Brain microvascular endothelial cell (primary cell): ENCODE data around the gene NFATC1.

Experiments used
- DNase-seq: peaks from one replicate; pipeline ENCODE4 v3.0.0-alpha.2; 2020
- H3K27ac ChIP-seq: fragments of 250-450 bp; sonication (Bioruptor Pico); 2 replicates; pipeline ENCODE4 v1.5.1; 2020; ENCODE audit warnings: mild to moderate bottlenecking, moderate library complexity
- H3K27me3 ChIP-seq: fragments of 250-450 bp; sonication (Bioruptor Pico); replicated peaks from 2 replicates; pipeline ENCODE4 v1.5.1; 2020; ENCODE audit warnings: mild to moderate bottlenecking
- H3K36me3 ChIP-seq: fragments of 250-450 bp; sonication (Bioruptor Pico); replicated peaks from 2 replicates; pipeline ENCODE4 v1.5.1; 2020; ENCODE audit warnings: mild to moderate bottlenecking
- H3K4me3 ChIP-seq: 2 replicates; pipeline ENCODE4 v1.5.1; 2011; ENCODE audit warnings: low read depth, mild to moderate bottlenecking, control low read depth, low read length, moderate library complexity
- in situ Hi-C: cut with HindIII; loops from 2 replicates; pipeline ENCODE4 v1.10.0; 2017; ENCODE audit warnings: low sequenced_read_pairs, low pct_ligation_motif_present
- TF ChIP-seq, protein P1 (sequence below): IDR thresholded peaks from 2 replicates; pipeline ENCODE4 v1.5.1; 2011; ENCODE audit warnings: low read depth, mild to moderate bottlenecking, moderate library complexity, low read length, control low read depth, inconsistent platforms; ENCODE audit errors: missing control alignments

The NFATC1 gene

GRCh38 chr18:79496978-79497637, 101.4 kb downstream of the NFATC1 start:
- TF ChIP-seq, protein P1, sequence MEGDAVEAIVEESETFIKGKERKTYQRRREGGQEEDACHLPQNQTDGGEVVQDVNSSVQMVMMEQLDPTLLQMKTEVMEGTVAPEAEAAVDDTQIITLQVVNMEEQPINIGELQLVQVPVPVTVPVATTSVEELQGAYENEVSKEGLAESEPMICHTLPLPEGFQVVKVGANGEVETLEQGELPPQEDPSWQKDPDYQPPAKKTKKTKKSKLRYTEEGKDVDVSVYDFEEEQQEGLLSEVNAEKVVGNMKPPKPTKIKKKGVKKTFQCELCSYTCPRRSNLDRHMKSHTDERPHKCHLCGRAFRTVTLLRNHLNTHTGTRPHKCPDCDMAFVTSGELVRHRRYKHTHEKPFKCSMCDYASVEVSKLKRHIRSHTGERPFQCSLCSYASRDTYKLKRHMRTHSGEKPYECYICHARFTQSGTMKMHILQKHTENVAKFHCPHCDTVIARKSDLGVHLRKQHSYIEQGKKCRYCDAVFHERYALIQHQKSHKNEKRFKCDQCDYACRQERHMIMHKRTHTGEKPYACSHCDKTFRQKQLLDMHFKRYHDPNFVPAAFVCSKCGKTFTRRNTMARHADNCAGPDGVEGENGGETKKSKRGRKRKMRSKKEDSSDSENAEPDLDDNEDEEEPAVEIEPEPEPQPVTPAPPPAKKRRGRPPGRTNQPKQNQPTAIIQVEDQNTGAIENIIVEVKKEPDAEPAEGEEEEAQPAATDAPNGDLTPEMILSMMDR = no peak
- no peak overlapping the region for H3K4me3 ChIP-seq
- H3K27me3 ChIP-seq = no peaks in the 10 kb centered on the region
- in situ Hi-C loops = no loop called here
- no peaks in the 10 kb centered on the region for H3K36me3 ChIP-seq
- H3K27ac ChIP-seq = no peak overlapping the region
- DNase-seq = peak; percentile 51

GRCh38 chr18:79497638-79498081, 101.9 kb downstream of the NFATC1 start:
- in situ Hi-C loops = no loop called here
- no peak for DNase-seq
- H3K36me3 ChIP-seq = no peaks in the 10 kb centered on the region
- TF ChIP-seq, protein P1 = no peak
- H3K4me3 ChIP-seq = no peak overlapping the region
- H3K27me3 ChIP-seq = no peaks in the 10 kb centered on the region
- H3K27ac ChIP-seq = no peak overlapping the region

DNA sequence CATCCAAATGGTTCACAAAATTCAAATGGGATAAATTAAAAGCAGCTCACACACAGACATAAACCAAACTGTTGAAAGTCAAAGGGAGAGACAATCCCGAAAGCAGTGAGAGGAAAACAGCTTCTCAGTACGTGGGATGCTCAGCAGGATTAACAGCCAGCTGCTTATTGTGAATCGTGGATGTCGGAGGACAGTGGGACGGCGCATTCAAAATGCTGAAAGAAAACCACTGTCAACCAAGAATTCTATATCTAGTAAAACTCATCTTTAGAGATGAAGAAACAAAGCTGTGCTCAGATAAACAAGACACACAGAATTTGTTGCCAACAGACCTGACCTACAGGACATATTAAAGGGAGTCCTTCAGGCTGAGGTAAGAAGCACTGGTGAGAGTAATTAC, 102.9 kb downstream of the NFATC1 start:
- Histone ChIP-seq H3K36me3 (no peaks in the 10 kb centered on the region), H3K27me3 (no peaks in the 10 kb centered on the region), H3K27ac (no peak overlapping the region), H3K4me3 (no peak overlapping the region)
- TF ChIP-seq, protein P1 = no peak
- no peak for DNase-seq
- in situ Hi-C loops = no loop called here

GRCh38 chr18:79501006-79501405, 105.3 kb downstream of the NFATC1 start:
- no peaks in the 10 kb centered on the region for H3K36me3 ChIP-seq
- TF ChIP-seq, protein P1 = no peak
- H3K27ac ChIP-seq = no peak overlapping the region
- no peak for DNase-seq
- in situ Hi-C loops = no loop called here
- no peaks in the 10 kb centered on the region for H3K27me3 ChIP-seq
- H3K4me3 ChIP-seq = no peak overlapping the region

DNA sequence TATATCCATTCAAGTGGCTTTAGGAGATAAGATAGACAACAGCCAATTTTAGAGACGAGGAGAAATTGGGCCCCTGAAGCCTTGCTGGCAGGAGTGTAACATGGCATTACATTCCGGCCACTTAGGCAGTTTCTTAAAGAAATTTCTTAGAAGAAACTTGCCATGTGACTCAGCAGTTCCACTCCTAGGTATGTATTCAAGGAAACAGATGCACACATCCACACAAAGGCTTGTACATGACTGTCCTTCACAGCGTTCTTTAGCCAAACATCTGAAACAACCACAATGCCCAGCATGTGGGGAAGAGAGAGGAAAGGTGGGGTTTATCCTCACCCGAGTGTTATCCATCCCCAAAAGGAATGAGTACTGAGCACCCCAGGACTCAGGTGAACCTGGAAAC, 107.1 kb downstream of the NFATC1 start:
- H3K4me3 ChIP-seq = no peak overlapping the region
- no peak for DNase-seq
- TF ChIP-seq, protein P1 = no peak
- in situ Hi-C loops = no loop called here
- no peak overlapping the region for H3K27ac ChIP-seq
- H3K27me3 ChIP-seq = no peaks in the 10 kb centered on the region
- no peaks in the 10 kb centered on the region for H3K36me3 ChIP-seq

DNA sequence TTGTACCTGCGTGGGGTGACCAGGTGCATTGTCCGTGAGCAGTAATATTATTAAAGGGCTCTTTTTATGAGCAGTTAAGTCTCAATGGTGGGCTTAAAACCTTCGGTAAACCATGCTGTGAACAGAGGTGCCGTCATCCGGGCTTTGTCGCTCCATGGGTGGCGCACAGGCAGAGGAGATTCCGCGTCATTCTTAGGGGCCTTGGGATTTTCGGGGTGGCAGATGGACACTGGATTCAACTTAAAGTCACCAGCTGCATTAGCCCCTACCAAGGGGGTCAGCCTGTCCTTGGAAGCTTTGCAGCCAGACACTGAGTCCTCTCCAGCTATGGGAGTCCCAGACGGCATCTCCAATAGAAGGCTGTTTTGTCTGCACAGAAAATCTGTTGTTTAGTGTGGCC, 107.7 kb downstream of the NFATC1 start:
- Histone ChIP-seq H3K4me3 (no peak overlapping the region), H3K36me3 (no peaks in the 10 kb centered on the region), H3K27ac (no peak overlapping the region), H3K27me3 (no peaks in the 10 kb centered on the region)
- in situ Hi-C loops = no loop called here
- TF ChIP-seq, protein P1 = no peak
- DNase-seq = no peak
